HepG2 (cell line): ENCODE measurements around the gene CHRD. TPM values are rescaled to one million over a fixed set of nuclear protein-coding genes. Genes with fewer than 3 reads are reported as not detected.

ENCODE experiments used
- CREB1 ChIP-seq, 2 experiments: fragments of 450-650 bp in 1 of 2; IDR thresholded peaks; 2 replicates each; pipeline ENCODE4 v1.6.1; 2016 to 2017; ENCODE audit warnings: control low read depth in 1 of 2, mild to moderate bottlenecking in 1 of 2, missing compliant biosample characterization in 1 of 2, missing genetic modification characterization in 1 of 2
- ELF3 ChIP-seq: IDR thresholded peaks from 2 replicates; pipeline ENCODE4 v1.6.1; 2016; ENCODE audit warnings: missing genetic modification reagents, missing compliant biosample characterization
- GABPB1 ChIP-seq: IDR thresholded peaks from 2 replicates; pipeline ENCODE4 v1.6.1; 2016; ENCODE audit warnings: mild to moderate bottlenecking, missing genetic modification reagents, moderate library complexity, missing compliant biosample characterization
- MAFG ChIP-seq: sonication (generic); formaldehyde crosslinking; IDR thresholded peaks from 2 replicates; pipeline ENCODE4 v1.5.1; 2020; ENCODE audit warnings: mild to moderate bottlenecking, missing genetic modification reagents
- MEIS1 ChIP-seq: sonication (generic); formaldehyde crosslinking; IDR thresholded peaks from 2 replicates; pipeline ENCODE4 v1.9.0; 2021; ENCODE audit warnings: mild to moderate bottlenecking, missing genetic modification reagents, moderate library complexity, borderline replicate concordance
- RFX1 ChIP-seq: fragments of 450-650 bp; IDR thresholded peaks from 2 replicates; pipeline ENCODE4 v1.6.1; 2017
- SALL2 ChIP-seq: sonication (generic); formaldehyde crosslinking; IDR thresholded peaks from 2 replicates; pipeline ENCODE4 v1.8.1; 2023; ENCODE audit warnings: mild to moderate bottlenecking, missing genetic modification reagents, inconsistent platforms
- SRF ChIP-seq: IDR thresholded peaks from 2 replicates; pipeline ENCODE4 v1.6.1; 2011; ENCODE audit warnings: mild to moderate bottlenecking, low read depth, low read length, moderate library complexity
- ZFP62 ChIP-seq: sonication (generic); formaldehyde crosslinking; IDR thresholded peaks from 2 replicates; pipeline ENCODE4 v1.4.0; 2020; ENCODE audit warnings: missing genetic modification reagents
- ZNF569 ChIP-seq: sonication (generic); formaldehyde crosslinking; IDR thresholded peaks from 2 replicates; pipeline ENCODE4 v1.5.0; 2020; ENCODE audit warnings: mild to moderate bottlenecking, missing genetic modification reagents, moderate library complexity, borderline replicate concordance
- ZNF749 ChIP-seq: sonication (generic); formaldehyde crosslinking; IDR thresholded peaks from 2 replicates; pipeline ENCODE4 v1.8.0; 2022; ENCODE audit warnings: mild to moderate bottlenecking, missing genetic modification reagents, moderate library complexity, borderline replicate concordance
- ZNF777 ChIP-seq: sonication (generic); formaldehyde crosslinking; IDR thresholded peaks from 2 replicates; pipeline ENCODE4 v1.4.0; 2020; ENCODE audit warnings: missing genetic modification reagents
- ZNF83 ChIP-seq: sonication (generic); formaldehyde crosslinking; IDR thresholded peaks from 2 replicates; pipeline ENCODE4 v1.4.0; 2020; ENCODE audit warnings: missing genetic modification reagents, mild to moderate bottlenecking, borderline replicate concordance
- ZSCAN21 ChIP-seq: sonication (generic); formaldehyde crosslinking; IDR thresholded peaks from 2 replicates; pipeline ENCODE4 v1.8.0; 2022; ENCODE audit warnings: mild to moderate bottlenecking, missing genetic modification reagents, moderate library complexity, borderline replicate concordance
- polyA plus RNA-seq, 8 experiments: library from polyadenylated mRNA; depleted of rRNA in 3 of 8; stranded (reverse) in 7 of 8; unstranded in 1 of 8; fragments of >200 nt; fragmentation: Illumina TruSeq in 4 of 8; extraction: Trizol in 4 of 8; gene quantifications; 2 replicates each; pipeline versions ENCODE4 v1.2.1 to v1.2.3, GENCODE V29; 2011 to 2016; ENCODE audit warnings: low read depth in 4 of 8, missing spikeins in 1 of 8, mixed read lengths in 1 of 8; ENCODE audit not compliant: insufficient read depth in 1 of 8
- total RNA-seq, 5 experiments: library from RNA; depleted of rRNA; stranded (reverse); fragments of >200 nt; fragmentation: Illumina TruSeq; extraction: Trizol; gene quantifications; 2 replicates each; pipeline ENCODE4 v1.2.3, GENCODE V29; 2016; ENCODE audit warnings: low read depth in 1 of 5
- TF ChIP-seq, protein P1 (sequence below): sonication (generic); formaldehyde crosslinking; IDR thresholded peaks from 2 replicates; pipeline ENCODE4 v1.4.0; 2020; ENCODE audit warnings: mild to moderate bottlenecking, missing genetic modification reagents
- TF ChIP-seq, protein P2 (sequence below): sonication (generic); formaldehyde crosslinking; IDR thresholded peaks from 2 replicates; pipeline ENCODE4 v1.4.0; 2020; ENCODE audit warnings: missing genetic modification reagents
- TF ChIP-seq, protein P3 (sequence below): sonication (generic); formaldehyde crosslinking; IDR thresholded peaks from 2 replicates; pipeline ENCODE4 v1.4.0; 2020; ENCODE audit warnings: missing genetic modification reagents
- TF ChIP-seq, protein P4 (sequence below): IDR thresholded peaks from 2 replicates; pipeline ENCODE4 v1.6.1; 2016; ENCODE audit warnings: missing genetic modification reagents, missing compliant biosample characterization

The CHRD gene
- total and polyA plus RNA-seq, 2 of the 13 experiments (the other 11 are each of a cell fraction or from before 2014, with no cell fraction given), result 22.2 to 35.2 TPM

DNA sequence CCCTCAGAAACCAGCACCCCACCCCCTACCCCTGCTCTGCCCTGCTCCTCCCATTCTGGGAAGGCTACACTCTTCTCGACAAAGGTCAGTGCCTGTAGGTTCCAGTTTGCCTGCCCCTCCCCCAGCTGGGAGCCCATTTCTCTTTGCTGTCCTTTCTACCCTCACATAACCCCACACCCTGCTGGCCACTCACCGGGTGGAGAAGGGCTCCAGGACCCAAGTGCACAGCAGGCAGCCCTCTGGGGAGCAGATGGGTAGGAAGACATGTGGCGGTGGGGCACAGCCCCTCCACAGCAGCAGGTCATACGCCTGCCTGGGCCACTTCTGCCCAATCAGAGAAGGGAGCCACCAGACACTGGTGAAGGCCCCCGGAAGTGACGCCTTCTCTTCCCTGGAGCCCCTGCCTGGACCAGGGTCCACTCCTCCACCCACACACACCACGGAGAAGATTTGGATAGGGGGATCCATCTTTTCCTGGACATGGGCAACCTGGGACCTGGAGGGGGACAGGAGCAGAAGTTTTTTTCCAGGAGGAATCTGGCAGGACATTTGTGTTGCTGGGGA lies 1.9 kb upstream of the CHRD start, which contains the start of gene THPO (continued):
- TF ChIP-seq, protein P1, sequence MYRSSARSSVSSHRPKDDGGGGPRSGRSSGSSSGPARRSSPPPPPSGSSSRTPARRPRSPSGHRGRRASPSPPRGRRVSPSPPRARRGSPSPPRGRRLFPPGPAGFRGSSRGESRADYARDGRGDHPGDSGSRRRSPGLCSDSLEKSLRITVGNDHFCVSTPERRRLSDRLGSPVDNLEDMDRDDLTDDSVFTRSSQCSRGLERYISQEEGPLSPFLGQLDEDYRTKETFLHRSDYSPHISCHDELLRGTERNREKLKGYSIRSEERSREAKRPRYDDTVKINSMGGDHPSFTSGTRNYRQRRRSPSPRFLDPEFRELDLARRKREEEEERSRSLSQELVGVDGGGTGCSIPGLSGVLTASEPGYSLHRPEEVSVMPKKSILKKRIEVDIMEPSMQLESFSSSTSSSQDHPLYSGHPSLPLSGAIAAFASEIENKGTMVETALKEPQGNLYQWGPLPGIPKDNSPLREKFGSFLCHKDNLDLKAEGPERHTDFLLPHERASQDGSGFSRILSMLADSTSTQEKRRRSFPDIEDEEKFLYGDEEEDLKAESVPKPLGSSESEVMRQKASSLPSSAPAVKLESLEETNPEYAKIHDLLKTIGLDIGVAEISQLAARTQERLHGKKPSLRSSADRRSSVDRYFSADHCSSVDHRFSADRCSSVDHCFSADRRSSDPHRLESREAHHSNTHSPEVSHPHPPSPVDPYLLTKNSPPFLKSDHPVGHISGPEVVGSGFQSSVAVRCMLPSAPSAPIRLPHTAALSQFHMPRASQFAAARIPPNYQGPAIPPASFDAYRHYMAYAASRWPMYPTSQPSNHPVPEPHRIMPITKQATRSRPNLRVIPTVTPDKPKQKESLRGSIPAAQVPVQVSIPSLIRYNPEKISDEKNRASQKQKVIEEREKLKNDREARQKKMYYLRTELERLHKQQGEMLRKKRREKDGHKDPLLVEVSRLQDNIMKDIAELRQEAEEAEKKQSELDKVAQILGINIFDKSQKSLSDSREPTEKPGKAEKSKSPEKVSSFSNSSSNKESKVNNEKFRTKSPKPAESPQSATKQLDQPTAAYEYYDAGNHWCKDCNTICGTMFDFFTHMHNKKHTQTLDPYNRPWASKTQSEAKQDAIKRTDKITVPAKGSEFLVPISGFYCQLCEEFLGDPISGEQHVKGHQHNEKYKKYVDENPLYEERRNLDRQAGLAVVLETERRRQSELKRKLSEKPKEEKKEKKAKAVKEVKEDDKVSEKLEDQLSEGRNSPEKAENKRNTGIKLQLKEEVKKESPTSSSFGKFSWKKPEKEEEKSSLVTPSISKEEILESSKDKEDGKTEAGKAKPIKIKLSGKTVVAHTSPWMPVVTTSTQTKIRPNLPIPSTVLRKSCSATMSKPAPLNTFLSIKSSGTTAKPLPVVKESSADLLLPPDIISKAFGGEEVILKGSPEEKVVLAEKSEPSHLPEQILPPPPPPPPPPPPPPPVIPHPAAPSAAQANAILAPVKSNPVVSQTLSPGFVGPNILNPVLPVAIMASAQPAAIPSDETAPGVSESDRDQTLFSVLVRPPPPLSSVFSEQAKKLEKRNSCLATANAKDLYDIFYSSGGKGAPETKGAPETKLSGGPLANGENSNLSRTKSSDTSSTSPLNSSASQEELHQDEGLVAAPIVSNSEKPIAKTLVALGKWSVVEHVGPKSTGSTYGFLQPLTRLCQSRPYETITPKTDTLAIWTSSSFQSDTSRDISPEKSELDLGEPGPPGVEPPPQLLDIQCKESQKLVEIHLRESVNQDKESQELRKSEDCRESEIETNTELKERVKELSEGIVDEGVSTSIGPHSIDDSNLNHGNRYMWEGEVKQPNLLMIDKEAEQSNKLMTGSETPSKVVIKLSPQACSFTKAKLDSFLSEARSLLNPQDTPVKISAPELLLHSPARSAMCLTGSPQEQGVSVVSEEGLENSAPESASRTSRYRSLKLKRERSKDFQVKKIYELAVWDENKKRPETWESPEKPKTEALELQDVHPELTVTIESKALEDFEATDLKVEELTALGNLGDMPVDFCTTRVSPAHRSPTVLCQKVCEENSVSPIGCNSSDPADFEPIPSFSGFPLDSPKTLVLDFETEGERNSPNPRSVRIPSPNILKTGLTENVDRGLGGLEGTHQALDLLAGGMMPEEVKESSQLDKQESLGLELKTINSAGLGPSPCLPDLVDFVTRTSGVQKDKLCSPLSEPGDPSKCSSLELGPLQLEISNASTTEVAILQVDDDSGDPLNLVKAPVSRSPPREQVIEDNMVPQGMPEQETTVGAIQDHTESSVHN (CRISPR knock-in tag), result no peak
- 0 out of 2 replicates have a peak, but pooled peaks have one; percentile 60 for TF ChIP-seq ZNF569 (CRISPR knock-in tag)
- TF ChIP-seq ELF3, result peak; percentile 49
- TF ChIP-seq, protein P2, sequence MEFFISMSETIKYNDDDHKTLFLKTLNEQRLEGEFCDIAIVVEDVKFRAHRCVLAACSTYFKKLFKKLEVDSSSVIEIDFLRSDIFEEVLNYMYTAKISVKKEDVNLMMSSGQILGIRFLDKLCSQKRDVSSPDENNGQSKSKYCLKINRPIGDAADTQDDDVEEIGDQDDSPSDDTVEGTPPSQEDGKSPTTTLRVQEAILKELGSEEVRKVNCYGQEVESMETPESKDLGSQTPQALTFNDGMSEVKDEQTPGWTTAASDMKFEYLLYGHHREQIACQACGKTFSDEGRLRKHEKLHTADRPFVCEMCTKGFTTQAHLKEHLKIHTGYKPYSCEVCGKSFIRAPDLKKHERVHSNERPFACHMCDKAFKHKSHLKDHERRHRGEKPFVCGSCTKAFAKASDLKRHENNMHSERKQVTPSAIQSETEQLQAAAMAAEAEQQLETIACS (CRISPR knock-in tag), result no peak
- TF ChIP-seq, protein P3, sequence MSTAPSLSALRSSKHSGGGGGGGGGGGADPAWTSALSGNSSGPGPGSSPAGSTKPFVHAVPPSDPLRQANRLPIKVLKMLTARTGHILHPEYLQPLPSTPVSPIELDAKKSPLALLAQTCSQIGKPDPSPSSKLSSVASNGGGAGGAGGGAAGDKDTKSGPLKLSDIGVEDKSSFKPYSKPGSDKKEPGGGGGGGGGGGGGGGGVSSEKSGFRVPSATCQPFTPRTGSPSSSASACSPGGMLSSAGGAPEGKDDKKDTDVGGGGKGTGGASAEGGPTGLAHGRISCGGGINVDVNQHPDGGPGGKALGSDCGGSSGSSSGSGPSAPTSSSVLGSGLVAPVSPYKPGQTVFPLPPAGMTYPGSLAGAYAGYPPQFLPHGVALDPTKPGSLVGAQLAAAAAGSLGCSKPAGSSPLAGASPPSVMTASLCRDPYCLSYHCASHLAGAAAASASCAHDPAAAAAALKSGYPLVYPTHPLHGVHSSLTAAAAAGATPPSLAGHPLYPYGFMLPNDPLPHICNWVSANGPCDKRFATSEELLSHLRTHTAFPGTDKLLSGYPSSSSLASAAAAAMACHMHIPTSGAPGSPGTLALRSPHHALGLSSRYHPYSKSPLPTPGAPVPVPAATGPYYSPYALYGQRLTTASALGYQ, result 0 out of 2 replicates have a peak, but pooled peaks have one; percentile 39
- TF ChIP-seq ZNF777, result no peak
- TF ChIP-seq MAFG (CRISPR knock-in tag), result no peak
- TF ChIP-seq, protein P4, sequence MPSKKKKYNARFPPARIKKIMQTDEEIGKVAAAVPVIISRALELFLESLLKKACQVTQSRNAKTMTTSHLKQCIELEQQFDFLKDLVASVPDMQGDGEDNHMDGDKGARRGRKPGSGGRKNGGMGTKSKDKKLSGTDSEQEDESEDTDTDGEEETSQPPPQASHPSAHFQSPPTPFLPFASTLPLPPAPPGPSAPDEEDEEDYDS (CRISPR knock-in tag), result peak; percentile 89
- no peak for TF ChIP-seq ZNF749 (CRISPR knock-in tag)
- TF ChIP-seq RFX1, result no peak
- TF ChIP-seq ZFP62 (CRISPR knock-in tag), result no peak
- no peak for TF ChIP-seq SRF
- peak; percentile 96 for TF ChIP-seq GABPB1
- no peak for TF ChIP-seq SALL2 (CRISPR knock-in tag)
- TF ChIP-seq CREB1 (IDR thresholded peaks at IDR 0.05), result peak; percentile 85
- TF ChIP-seq CREB1 (CRISPR knock-in tag; IDR thresholded peaks at IDR 0.05), result peak; percentile 98
- TF ChIP-seq ZNF83 (CRISPR knock-in tag), result no peak
- TF ChIP-seq ZSCAN21 (CRISPR knock-in tag), result peak; percentile 65; the same call in 1 of the 2 replicates
- TF ChIP-seq MEIS1 (CRISPR knock-in tag), result 0 out of 2 replicates have a peak, but pooled peaks have one; percentile 29
